ENCODE data around the gene RASA3. TPM values are rescaled to one million over a fixed set of nuclear protein-coding genes. Genes with fewer than 3 reads are reported as not detected.

The RASA3 gene
- total RNA-seq, 2 donors from 2014 or later: 10.2 to 13.2 TPM

DNA sequence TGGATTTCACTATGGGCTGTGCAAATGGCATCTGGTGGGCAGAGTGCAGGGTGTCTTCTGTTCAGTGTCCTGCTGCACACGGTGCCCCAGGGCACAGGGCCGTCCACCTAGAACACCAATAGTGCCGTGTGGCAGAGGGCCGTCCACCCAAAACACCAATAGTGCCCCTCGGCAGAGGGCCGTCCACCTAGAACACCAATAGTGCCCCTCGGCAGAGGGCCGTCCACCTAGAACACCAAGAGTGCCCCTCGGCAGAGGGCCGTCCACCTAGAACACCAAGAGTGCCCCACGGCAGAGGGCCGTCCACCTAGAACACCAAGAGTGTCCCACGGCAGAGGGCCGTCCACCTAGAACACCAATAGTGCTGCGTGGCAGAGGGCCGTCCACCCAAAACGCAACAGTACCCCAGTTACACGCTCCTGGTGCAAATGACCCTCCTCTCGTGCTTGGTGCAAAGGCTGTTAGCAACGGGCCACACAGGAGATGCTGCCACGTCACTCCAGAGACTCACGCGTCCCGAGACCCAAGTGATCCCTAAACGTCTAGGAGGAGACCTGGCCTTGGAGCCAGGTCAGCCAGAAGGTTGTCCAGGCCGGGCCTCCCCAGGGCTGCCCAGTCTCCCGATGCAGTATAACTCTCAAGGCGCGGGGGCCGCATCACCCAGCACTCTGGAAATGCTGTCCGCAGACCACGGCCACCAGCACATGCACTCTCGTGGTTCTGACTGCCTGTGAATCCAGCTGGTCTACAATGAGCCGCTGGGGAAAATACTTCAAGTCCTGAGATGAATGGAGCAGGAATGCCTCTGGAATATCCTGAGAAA lies 51.5 kb downstream of the RASA3 start:
- Histone ChIP-seq H3K9me3 (no peaks in the 10 kb centered on the region), H3K4me1 (peaks cover 0 to 16% of the 10 kb centered on the region in 2 donors), H3K27ac (no peak overlapping the region), H3K27me3 (no peaks in the 10 kb centered on the region), H3K4me3 (no peak overlapping the region), H3K36me3 (no peaks in the 10 kb centered on the region)
- DNase-seq (ENCODE audit: low spot score): peak; percentile 42
- TF ChIP-seq, protein P1, sequence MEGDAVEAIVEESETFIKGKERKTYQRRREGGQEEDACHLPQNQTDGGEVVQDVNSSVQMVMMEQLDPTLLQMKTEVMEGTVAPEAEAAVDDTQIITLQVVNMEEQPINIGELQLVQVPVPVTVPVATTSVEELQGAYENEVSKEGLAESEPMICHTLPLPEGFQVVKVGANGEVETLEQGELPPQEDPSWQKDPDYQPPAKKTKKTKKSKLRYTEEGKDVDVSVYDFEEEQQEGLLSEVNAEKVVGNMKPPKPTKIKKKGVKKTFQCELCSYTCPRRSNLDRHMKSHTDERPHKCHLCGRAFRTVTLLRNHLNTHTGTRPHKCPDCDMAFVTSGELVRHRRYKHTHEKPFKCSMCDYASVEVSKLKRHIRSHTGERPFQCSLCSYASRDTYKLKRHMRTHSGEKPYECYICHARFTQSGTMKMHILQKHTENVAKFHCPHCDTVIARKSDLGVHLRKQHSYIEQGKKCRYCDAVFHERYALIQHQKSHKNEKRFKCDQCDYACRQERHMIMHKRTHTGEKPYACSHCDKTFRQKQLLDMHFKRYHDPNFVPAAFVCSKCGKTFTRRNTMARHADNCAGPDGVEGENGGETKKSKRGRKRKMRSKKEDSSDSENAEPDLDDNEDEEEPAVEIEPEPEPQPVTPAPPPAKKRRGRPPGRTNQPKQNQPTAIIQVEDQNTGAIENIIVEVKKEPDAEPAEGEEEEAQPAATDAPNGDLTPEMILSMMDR (IDR thresholded peaks at IDR 0.05): no peak

DNA sequence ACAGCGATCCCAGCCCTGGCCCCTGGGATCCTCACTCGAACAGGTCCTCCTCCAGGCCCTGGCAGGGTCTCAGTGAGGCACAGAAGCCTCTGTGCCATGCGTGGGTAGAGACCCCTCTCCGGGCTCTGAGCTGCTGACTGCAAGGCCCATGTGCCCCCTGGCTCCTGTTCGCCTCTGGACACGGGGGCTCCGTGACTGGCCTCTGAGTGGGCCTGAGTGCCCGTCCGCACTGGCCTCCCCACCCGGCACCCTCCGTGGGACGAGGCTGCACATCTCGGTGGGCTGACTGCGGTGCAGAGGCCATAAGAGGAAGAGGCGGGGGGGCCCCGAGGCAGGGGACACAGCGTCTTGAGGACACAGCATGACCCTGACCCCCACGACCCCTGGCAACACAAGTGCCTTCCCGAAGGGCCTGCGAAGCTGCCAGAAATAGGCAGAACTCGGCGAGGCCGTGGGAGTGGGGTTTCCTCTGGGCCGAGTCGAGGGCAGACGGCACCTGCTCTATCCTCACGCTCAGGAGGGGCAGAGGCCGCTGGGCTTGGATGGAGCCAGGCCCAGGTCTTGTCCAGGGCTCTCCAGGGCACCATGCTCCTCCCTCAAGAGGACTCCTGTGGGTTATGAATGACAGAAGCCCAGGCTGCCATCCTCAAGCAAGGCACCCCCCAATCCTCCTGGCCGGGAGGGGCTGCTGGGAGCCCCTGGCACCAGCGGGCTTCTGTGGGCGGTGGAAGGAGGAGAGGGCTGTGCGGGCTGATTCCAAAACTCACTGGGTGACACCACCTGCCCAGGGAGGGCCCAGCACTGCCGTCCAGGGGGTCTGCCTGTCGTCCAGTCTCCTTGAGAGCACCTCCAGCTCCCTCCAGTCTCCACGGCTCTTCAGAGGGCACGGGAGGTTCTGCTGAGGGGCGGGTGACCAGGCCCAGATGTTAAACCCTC lies 52.6 kb downstream of the RASA3 start:
- H3K36me3 ChIP-seq: no peaks in the 10 kb centered on the region
- peak; percentile 52 for DNase-seq (ENCODE audit: low spot score)
- no peak overlapping the region for H3K4me3 ChIP-seq
- TF ChIP-seq, protein P1 (IDR thresholded peaks at IDR 0.05): no peak
- H3K27ac ChIP-seq: peak overlapping the region; percentile 37 to 64
- no peaks in the 10 kb centered on the region for H3K9me3 ChIP-seq
- H3K4me1 ChIP-seq: peaks cover 0 to 16% of the 10 kb centered on the region in 2 donors
- H3K27me3 ChIP-seq: no peaks in the 10 kb centered on the region

DNA sequence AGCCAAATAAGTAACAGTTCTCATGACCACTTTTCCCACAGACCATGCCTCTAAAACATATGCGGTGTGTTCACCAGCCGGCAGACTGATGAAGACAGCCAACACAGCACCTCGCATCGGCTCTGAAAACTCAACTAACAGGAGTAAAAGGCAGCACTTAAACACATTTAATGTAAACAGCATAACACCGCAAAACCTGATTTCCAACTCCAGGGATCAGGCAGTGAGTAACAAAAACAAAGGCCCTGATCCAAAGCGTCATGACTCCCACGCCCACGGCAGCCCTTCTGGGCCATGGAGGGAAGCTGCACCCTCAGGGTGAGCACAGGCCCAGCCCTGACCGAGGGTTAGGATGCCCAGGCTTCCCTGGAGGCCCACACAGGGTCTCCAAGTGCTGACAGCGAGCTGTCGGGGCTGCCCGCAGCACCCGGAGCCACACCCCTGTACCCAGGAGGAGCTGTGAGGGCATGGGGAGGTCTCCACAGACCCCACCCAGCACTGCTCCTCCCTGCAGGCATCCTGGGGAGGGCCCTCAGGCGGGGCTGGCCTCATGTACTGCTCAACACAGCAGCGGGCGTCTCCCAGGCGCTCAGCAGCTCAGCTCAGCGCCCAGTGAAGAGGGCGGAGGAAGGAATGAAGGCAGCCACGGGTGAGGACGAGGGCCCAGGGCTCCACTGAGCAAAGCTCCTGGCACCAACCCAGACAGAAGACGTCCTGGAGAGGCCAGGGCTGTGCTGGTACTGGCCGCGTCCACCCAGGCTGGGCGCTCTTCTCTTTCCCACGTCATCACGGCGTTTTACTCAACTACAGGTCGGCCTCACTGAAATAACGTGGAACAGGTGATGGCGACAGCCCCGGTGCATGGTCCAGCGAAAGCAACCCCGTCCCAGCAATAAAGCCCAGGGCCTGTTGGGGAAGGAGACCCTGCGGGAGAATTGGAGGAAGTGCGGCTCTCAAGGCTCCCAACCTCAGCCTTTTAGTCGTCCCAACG lies 53.7 kb downstream of the RASA3 start:
- no peak overlapping the region for H3K4me3 ChIP-seq
- no peaks in the 10 kb centered on the region for H3K36me3 ChIP-seq
- peak; percentile 68 for DNase-seq (ENCODE audit: low spot score)
- H3K27ac ChIP-seq: peak overlapping the region; percentile 37 to 64
- H3K9me3 ChIP-seq: no peaks in the 10 kb centered on the region
- TF ChIP-seq, protein P1 (IDR thresholded peaks at IDR 0.05): no peak
- no peaks in the 10 kb centered on the region for H3K27me3 ChIP-seq
- peaks cover 0 to 16% of the 10 kb centered on the region in 2 donors for H3K4me1 ChIP-seq

DNA sequence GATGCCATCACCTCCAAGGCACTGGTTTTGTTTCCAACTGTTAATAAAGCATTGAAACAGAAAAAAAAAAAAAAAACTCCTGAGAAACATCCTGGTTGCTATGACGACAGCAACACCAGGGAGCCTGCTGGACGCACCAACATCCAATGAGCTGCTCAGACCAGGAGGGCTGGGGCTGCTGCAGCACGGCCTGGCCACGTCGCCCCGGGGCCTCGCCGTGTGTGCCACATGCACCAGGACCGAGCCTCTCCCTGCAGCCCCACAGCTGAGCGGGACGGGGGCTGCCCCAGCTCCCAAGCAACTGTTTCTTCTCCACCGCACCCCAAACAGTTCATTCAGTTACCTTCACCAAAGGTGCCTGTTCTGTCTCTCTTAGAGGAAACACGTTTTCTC lies 54.5 kb downstream of the RASA3 start:
- Histone ChIP-seq H3K27ac (peak overlapping the region; percentile 37 to 64), H3K27me3 (no peaks in the 10 kb centered on the region), H3K4me3 (no peak overlapping the region), H3K9me3 (no peaks in the 10 kb centered on the region), H3K36me3 (no peaks in the 10 kb centered on the region), H3K4me1 (peaks cover 0 to 16% of the 10 kb centered on the region in 2 donors)
- no peak for DNase-seq (ENCODE audit: low spot score)
- TF ChIP-seq, protein P1 (IDR thresholded peaks at IDR 0.05): no peak

All from right atrium auricular region (tissue), 2 donors.